HepG2 (cell line): ENCODE data around the gene HAP1. TPM values are rescaled to one million over a fixed set of nuclear protein-coding genes. Genes with fewer than 3 reads are reported as not detected.

Experiments used
- ATF7 ChIP-seq, 2 experiments: fragments of 450-650 bp in 1 of 2; sonication (generic) in 1 of 2; formaldehyde crosslinking in 1 of 2; IDR thresholded peaks; 2 replicates each; pipeline versions ENCODE4 v1.4.0 to v1.6.1; 2016 to 2020; ENCODE audit warnings: antibody characterized with exemption in 1 of 2, mild to moderate bottlenecking in 1 of 2, missing genetic modification reagents in 1 of 2
- BRD4 ChIP-seq: sonication (generic); formaldehyde crosslinking; IDR thresholded peaks from 2 replicates; pipeline ENCODE4 v1.4.0; 2020; ENCODE audit warnings: missing genetic modification reagents
- CBFB ChIP-seq: sonication (generic); formaldehyde crosslinking; IDR thresholded peaks from 2 replicates; pipeline ENCODE4 v1.4.0; 2020; ENCODE audit warnings: missing genetic modification reagents
- CHD2 ChIP-seq: IDR thresholded peaks from 2 replicates; pipeline ENCODE4 v1.6.1; 2011; ENCODE audit warnings: low read depth, low read length, improper control_type of control experiment
- HNF1B ChIP-seq: sonication (generic); formaldehyde crosslinking; IDR thresholded peaks from 2 replicates; pipeline ENCODE4 v1.5.1; 2020; ENCODE audit warnings: mild to moderate bottlenecking, moderate library complexity, missing genetic modification reagents
- MAZ ChIP-seq, 2 experiments: sonication (generic) in 1 of 2; formaldehyde crosslinking in 1 of 2; IDR thresholded peaks; 2 replicates each; pipeline versions ENCODE4 v1.5.0 to v1.6.1; 2012 to 2020; ENCODE audit warnings: low read depth in 2 of 2, mild to moderate bottlenecking in 2 of 2, borderline replicate concordance in 1 of 2, improper control_type of control experiment in 1 of 2, low read length in 1 of 2, missing genetic modification reagents in 1 of 2, moderate library complexity in 1 of 2
- MBD4 ChIP-seq: IDR thresholded peaks from 2 replicates; pipeline ENCODE4 v1.6.1; 2012; ENCODE audit warnings: low read length, inconsistent platforms, borderline replicate concordance
- NFYC ChIP-seq: IDR thresholded peaks from 2 replicates; pipeline ENCODE4 v1.6.1; 2016; ENCODE audit warnings: missing genetic modification reagents, missing compliant biosample characterization
- SAP130 ChIP-seq: IDR thresholded peaks from 2 replicates; pipeline ENCODE4 v1.6.1; 2016; ENCODE audit warnings: low read depth
- SPEN ChIP-seq: sonication (generic); formaldehyde crosslinking; IDR thresholded peaks from 2 replicates; pipeline ENCODE4 v1.5.1; 2020; ENCODE audit warnings: low read depth, mild to moderate bottlenecking, missing genetic modification reagents
- TEAD3 ChIP-seq: optimal IDR thresholded peaks from 2 replicates; pipeline ENCODE3; 2016; ENCODE audit warnings: borderline replicate concordance
- TEF ChIP-seq: sonication (generic); formaldehyde crosslinking; IDR thresholded peaks from 2 replicates; pipeline ENCODE4 v1.5.0; 2020; ENCODE audit warnings: missing genetic modification reagents
- ZFP36L2 ChIP-seq: sonication (generic); formaldehyde crosslinking; IDR thresholded peaks from 2 replicates; pipeline ENCODE4 v1.4.0; 2020; ENCODE audit warnings: missing genetic modification reagents
- ZNF205 ChIP-seq: IDR thresholded peaks from 2 replicates; pipeline ENCODE4 v1.6.1; 2018; ENCODE audit warnings: missing biosample characterization, missing genetic modification reagents
- ZNF318 ChIP-seq: sonication (generic); formaldehyde crosslinking; IDR thresholded peaks from 2 replicates; pipeline ENCODE4 v1.4.0; 2020; ENCODE audit warnings: mild to moderate bottlenecking, missing genetic modification reagents
- ZNF709 ChIP-seq: sonication (generic); formaldehyde crosslinking; IDR thresholded peaks from 2 replicates; pipeline ENCODE4 v1.5.0; 2020; ENCODE audit warnings: mild to moderate bottlenecking, missing genetic modification reagents
- polyA plus RNA-seq, 8 experiments: library from polyadenylated mRNA; depleted of rRNA in 3 of 8; stranded (reverse) in 7 of 8; unstranded in 1 of 8; fragments of >200 nt; fragmentation: Illumina TruSeq in 4 of 8; extraction: Trizol in 4 of 8; gene quantifications; 2 replicates each; pipeline versions ENCODE4 v1.2.1 to v1.2.3, GENCODE V29; 2011 to 2016; ENCODE audit warnings: low read depth in 4 of 8, missing spikeins in 1 of 8, mixed read lengths in 1 of 8; ENCODE audit not compliant: insufficient read depth in 1 of 8
- total RNA-seq, 5 experiments: library from RNA; depleted of rRNA; stranded (reverse); fragments of >200 nt; fragmentation: Illumina TruSeq; extraction: Trizol; gene quantifications; 2 replicates each; pipeline ENCODE4 v1.2.3, GENCODE V29; 2016; ENCODE audit warnings: low read depth in 1 of 5

The HAP1 gene
- total and polyA plus RNA-seq, 2 of the 13 experiments (the other 11 are each of a cell fraction or from before 2014, with no cell fraction given), result 0.07 TPM

GRCh38 chr17:41772586-41773189 is 38.2 kb upstream of the HAP1 start (continued):
- TF ChIP-seq ZNF318 (no peak), HNF1B (CRISPR knock-in tag) (peak; percentile 99), NFYC (CRISPR knock-in tag) (no peak), BRD4 (CRISPR knock-in tag) (0 out of 2 replicates have a peak, but pooled peaks have one; percentile 77), MBD4 (no peak), SAP130 (CRISPR knock-in tag) (peak; percentile 68; the same call in 1 of the 2 replicates), ZNF709 (CRISPR knock-in tag) (0 out of 2 replicates have a peak, but pooled peaks have one; percentile 82), ATF7 (IDR thresholded peaks at IDR 0.05) (no peak), ATF7 (CRISPR knock-in tag; IDR thresholded peaks at IDR 0.05) (peak; percentile 62; the same call in 1 of the 2 replicates), CHD2 (no peak), ZNF205 (0 out of 2 replicates have a peak, but pooled peaks have one; percentile 15), CBFB (CRISPR knock-in tag) (no peak), SPEN (CRISPR knock-in tag) (peak; percentile 69), ZFP36L2 (CRISPR knock-in tag) (0 out of 2 replicates have a peak, but pooled peaks have one; percentile 39), TEAD3 (CRISPR knock-in tag) (peak; percentile 37), MAZ (IDR thresholded peaks at IDR 0.05; ENCODE audit: borderline replicate concordance, low read depth, low read length) (0 out of 2 replicates have a peak, but pooled peaks have one; percentile 11), MAZ (CRISPR knock-in tag; IDR thresholded peaks at IDR 0.05; ENCODE audit: low read depth) (peak; percentile 72; the same call in 1 of the 2 replicates), TEF (no peak)
